Panc1 (cell line): ENCODE measurements around the gene BACE2. TPM values are rescaled to one million over a fixed set of nuclear protein-coding genes. Genes with fewer than 3 reads are reported as not detected.

Experiments
- ATAC-seq: fragments of 200-7000 bp; cut with Tn5 transposase; 2 replicates; pipeline ENCODE4 v1.9.1; 2020; ENCODE audit warnings: mild to moderate bottlenecking, moderate library complexity
- BruUV-seq: library from RNA; stranded (reverse); fragments of 400-500 nt; replicated peaks from 2 replicates; lab custom pipeline; 2021; lab: Mats Ljungman, UMichigan
- CTCF ChIA-PET: fragments of 300-600 bp; sonication (Branson Sonifier 250); formaldehyde crosslinking; loops from one replicate; lab custom pipeline; 2022; ENCODE audit warnings: antibody characterized with exemption; lab: Charles Lee
- POLR2A ChIA-PET: fragments of 300-600 bp; sonication (Branson Sonifier 250); formaldehyde crosslinking; loops from one replicate; lab custom pipeline; 2022; ENCODE audit warnings: antibody characterized with exemption; lab: Charles Lee
- DNase-seq: peaks from one replicate; pipeline ENCODE4 v3.0.0-alpha.2; 2010; ENCODE audit warnings: low read depth, low spot score
- H3K27ac ChIP-seq: 2 replicates; pipeline ENCODE4 v1.5.1; 2011; ENCODE audit warnings: mild to moderate bottlenecking, low read length, inconsistent platforms
- H3K27me3 ChIP-seq: fragments of 200-500 bp; sonication (Bioruptor generic); 2 replicates; pipeline ENCODE4 v1.6.0; 2014; ENCODE audit warnings: low read length, inconsistent platforms; ENCODE audit not compliant: control insufficient read depth, insufficient read depth
- H3K36me3 ChIP-seq: fragments of 200-500 bp; sonication (Bioruptor generic); 2 replicates; pipeline ENCODE4 v1.5.1; 2014; ENCODE audit warnings: inconsistent platforms, mild to moderate bottlenecking, low read length, moderate library complexity; ENCODE audit not compliant: control insufficient read depth, insufficient read depth
- H3K4me1 ChIP-seq: 2 replicates; pipeline ENCODE4 v1.5.1; 2011; ENCODE audit warnings: inconsistent platforms, mild to moderate bottlenecking, low read length, moderate library complexity; ENCODE audit not compliant: control insufficient read depth, insufficient read depth
- H3K4me3 ChIP-seq, 2 experiments: 2 replicates each; pipeline ENCODE4 v1.5.1; 2011 to 2012; ENCODE audit warnings: low read depth in 2 of 2, low read length in 2 of 2, mild to moderate bottlenecking in 2 of 2, inconsistent platforms in 1 of 2, moderate library complexity in 1 of 2
- H3K9me3 ChIP-seq: fragments of 200-500 bp; sonication (Bioruptor generic); 2 replicates; pipeline ENCODE4 v1.5.1; 2014; ENCODE audit warnings: low read depth, mild to moderate bottlenecking, inconsistent platforms, low read length, moderate library complexity; ENCODE audit not compliant: control insufficient read depth, insufficient read depth
- CTCF ChIP-seq: fragments of 450-650 bp; IDR thresholded peaks from 2 replicates; pipeline ENCODE4 v1.5.1; 2017; ENCODE audit warnings: mild to moderate bottlenecking
- POLR2AphosphoS5 ChIP-seq: IDR thresholded peaks from 2 replicates; pipeline ENCODE4 v1.6.1; 2012; ENCODE audit warnings: mild to moderate bottlenecking, low read depth, low read length, moderate library complexity
- SIN3A ChIP-seq: IDR thresholded peaks from 2 replicates; pipeline ENCODE4 v1.6.1; 2012; ENCODE audit warnings: low read depth, mild to moderate bottlenecking, low read length, moderate library complexity, borderline replicate concordance; ENCODE audit not compliant: insufficient read depth
- TCF7L2 ChIP-seq: IDR thresholded peaks from 2 replicates; pipeline ENCODE4 v1.6.1; 2011; ENCODE audit warnings: mild to moderate bottlenecking, low read depth, low read length, inconsistent platforms
- in situ Hi-C: cut with HindIII; loops from 2 replicates; pipeline ENCODE4 v1.10.0; 2016; ENCODE audit warnings: low sequenced_read_pairs, low pct_unique_long_range_greater_than_20kb
- intact Hi-C: fragments of 100-400 bp; cut with micrococcal nuclease; formaldehyde crosslinking; loops from one replicate; pipeline ENCODE4 v1.10.0; 2022; ENCODE audit not compliant: unreplicated experiment
- total RNA-seq: library from RNA; stranded (reverse); gene quantifications from one replicate; pipeline ENCODE4 v1.2.1, GENCODE V29; 2021; ENCODE audit not compliant: unreplicated experiment
- TF ChIP-seq, protein P1 (sequence below), 2 experiments: IDR thresholded peaks; 2 replicates each; pipeline ENCODE4 v1.6.1; 2011 to 2012; ENCODE audit warnings: low read depth in 2 of 2, control low read depth in 1 of 2, low read length in 1 of 2, mild to moderate bottlenecking in 1 of 2, moderate library complexity in 1 of 2; ENCODE audit not compliant: insufficient read depth in 1 of 2

The BACE2 gene
- total RNA-seq, 1 experiment from 2014 or later, result 16.3 TPM

DNA sequence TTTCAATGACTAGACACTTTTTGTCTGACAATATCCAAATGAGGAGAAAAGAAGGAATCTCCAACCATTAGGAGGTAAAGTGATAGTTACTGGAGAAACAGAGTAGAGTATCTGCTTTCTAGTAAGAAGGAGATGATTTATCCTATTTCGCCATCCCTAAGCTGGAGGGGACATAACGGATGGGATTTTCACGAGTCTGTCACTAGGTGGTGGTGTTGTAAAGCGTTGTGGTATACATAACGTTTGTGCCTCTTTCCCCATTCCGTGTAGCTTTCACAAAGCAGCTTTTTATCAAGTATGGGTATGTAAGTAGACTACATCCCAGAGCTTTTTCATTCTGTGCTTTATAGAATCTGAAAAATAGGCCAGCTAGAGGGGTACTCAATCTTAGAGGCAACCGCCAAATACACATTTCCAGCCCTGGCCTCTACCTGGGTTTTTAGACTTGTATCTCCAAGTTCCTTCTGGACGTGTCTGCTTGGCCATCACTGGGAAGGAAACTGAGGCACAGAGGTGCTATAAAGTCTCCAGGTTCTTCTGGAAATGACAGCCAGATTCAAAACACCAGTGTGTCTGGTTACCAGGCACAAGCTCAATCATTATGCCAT lies 115.4 kb downstream of the BACE2 start:
- BruUV-seq, result no TSS peak
- in situ Hi-C loops, result no loop called here
- POLR2A ChIA-PET, result interaction anchor here (0.6 kb wide), 2 partner anchors 289 to 626 kb away, joined by 3 to 5 read pairs; no protein-coding TSS in a partner anchor

DNA sequence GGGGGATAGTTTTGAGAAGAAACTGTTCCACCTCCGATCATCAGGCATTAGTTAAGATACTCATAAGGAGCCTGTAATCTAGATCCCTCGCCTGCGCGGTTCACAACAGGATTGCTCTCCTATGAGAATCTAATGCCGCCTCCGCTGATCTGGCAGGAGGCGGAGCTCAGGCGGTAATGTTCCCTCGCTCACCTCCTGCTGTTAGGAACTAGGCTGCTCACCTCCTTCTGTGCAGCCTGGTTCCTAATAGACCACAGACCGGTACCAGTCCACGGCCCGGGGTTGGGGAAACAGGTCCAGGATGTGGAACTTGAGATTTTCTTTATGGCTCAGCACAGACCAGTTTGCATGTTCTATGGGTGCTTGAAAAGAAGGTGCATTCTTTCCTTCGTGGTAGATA lies 121.5 kb downstream of the BACE2 start:
- intact Hi-C loops (no loop called here), in situ Hi-C loops (no loop called here)
- DNase-seq (no peak), ATAC-seq (peak; percentile 71; the same call in 1 of the 2 replicates)
- H3K27me3 ChIP-seq, result peaks cover 4% of the 10 kb centered on the region; the same call in 1 of the 2 replicates
- H3K9me3 ChIP-seq, result no peaks in the 10 kb centered on the region
- no peak overlapping the region for H3K4me3 ChIP-seq
- ChIA-PET CTCF (no interaction called here), POLR2A (interaction anchor here (0.5 kb wide), 1 partner anchor 256 kb away, joined by 5 read pairs; no protein-coding TSS in a partner anchor)
- no peak overlapping the region for H3K27ac ChIP-seq
- no peaks in the 10 kb centered on the region for H3K36me3 ChIP-seq
- TF ChIP-seq POLR2AphosphoS5 (no peak), CTCF (no peak), TCF7L2 (no peak), SIN3A (no peak)
- TF ChIP-seq, protein P1, sequence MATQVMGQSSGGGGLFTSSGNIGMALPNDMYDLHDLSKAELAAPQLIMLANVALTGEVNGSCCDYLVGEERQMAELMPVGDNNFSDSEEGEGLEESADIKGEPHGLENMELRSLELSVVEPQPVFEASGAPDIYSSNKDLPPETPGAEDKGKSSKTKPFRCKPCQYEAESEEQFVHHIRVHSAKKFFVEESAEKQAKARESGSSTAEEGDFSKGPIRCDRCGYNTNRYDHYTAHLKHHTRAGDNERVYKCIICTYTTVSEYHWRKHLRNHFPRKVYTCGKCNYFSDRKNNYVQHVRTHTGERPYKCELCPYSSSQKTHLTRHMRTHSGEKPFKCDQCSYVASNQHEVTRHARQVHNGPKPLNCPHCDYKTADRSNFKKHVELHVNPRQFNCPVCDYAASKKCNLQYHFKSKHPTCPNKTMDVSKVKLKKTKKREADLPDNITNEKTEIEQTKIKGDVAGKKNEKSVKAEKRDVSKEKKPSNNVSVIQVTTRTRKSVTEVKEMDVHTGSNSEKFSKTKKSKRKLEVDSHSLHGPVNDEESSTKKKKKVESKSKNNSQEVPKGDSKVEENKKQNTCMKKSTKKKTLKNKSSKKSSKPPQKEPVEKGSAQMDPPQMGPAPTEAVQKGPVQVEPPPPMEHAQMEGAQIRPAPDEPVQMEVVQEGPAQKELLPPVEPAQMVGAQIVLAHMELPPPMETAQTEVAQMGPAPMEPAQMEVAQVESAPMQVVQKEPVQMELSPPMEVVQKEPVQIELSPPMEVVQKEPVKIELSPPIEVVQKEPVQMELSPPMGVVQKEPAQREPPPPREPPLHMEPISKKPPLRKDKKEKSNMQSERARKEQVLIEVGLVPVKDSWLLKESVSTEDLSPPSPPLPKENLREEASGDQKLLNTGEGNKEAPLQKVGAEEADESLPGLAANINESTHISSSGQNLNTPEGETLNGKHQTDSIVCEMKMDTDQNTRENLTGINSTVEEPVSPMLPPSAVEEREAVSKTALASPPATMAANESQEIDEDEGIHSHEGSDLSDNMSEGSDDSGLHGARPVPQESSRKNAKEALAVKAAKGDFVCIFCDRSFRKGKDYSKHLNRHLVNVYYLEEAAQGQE (IDR thresholded peaks at IDR 0.05; ENCODE audit: insufficient read depth in 1 of 2, low read depth in 2 of 2, low read length in 1 of 2), result no peak
- H3K4me1 ChIP-seq, result no peaks in the 10 kb centered on the region
- no TSS peak for BruUV-seq

More for the DNA sequence above, 115.4 kb downstream of the BACE2 start:
- peak; percentile 74 for TF ChIP-seq CTCF
- TF ChIP-seq SIN3A, result no peak
- TF ChIP-seq, protein P1 (IDR thresholded peaks at IDR 0.05; ENCODE audit: insufficient read depth in 1 of 2, low read depth in 2 of 2, low read length in 1 of 2), result no peak
- TF ChIP-seq TCF7L2, result no peak
- no peak for TF ChIP-seq POLR2AphosphoS5
- CTCF ChIA-PET, result interaction anchor here (0.6 to 2.0 kb wide), 11 partner anchors 8 to 534 kb away, joined by 3 to 16 read pairs (median 4); no protein-coding TSS in a partner anchor
- Histone ChIP-seq H3K27ac (no peak overlapping the region), H3K27me3 (peaks cover 3% of the 10 kb centered on the region; the same call in 1 of the 2 replicates), H3K9me3 (no peaks in the 10 kb centered on the region), H3K36me3 (no peaks in the 10 kb centered on the region), H3K4me3 (no peak overlapping the region), H3K4me1 (no peaks in the 10 kb centered on the region)
- peak; percentile 98 for ATAC-seq
- DNase-seq, result peak; percentile 54
- intact Hi-C loops, result loop anchor here (2.0 to 5.0 kb wide), 3 partner anchors 74 to 327 kb away; no protein-coding TSS in a partner anchor
